SU-DHL-6 (cell line): ENCODE measurements around the gene LRIG1.

Source experiments
- H2AFZ ChIP-seq: fragments of 200-600 bp; sonication (generic); 2 replicates; pipeline ENCODE4 v1.6.1; 2014; ENCODE audit warnings: low read depth, mild to moderate bottlenecking, moderate library complexity, mixed read lengths, antibody characterized with exemption, low read length; ENCODE audit not compliant: severe bottlenecking
- H3F3A ChIP-seq: fragments of 200-600 bp; shearing (Covaris generic); 2 replicates; pipeline ENCODE4 v1.6.0; 2016; ENCODE audit warnings: antibody characterized with exemption, mild to moderate bottlenecking; ENCODE audit not compliant: insufficient read depth
- H3K27ac ChIP-seq: fragments of 200-600 bp; sonication (generic); 2 replicates; pipeline ENCODE4 v1.5.1; 2016; ENCODE audit warnings: low read depth, mild to moderate bottlenecking, low read length, moderate library complexity, mixed read lengths
- H3K27me3 ChIP-seq: fragments of 200-600 bp; sonication (generic), shearing (Covaris generic); 2 replicates; pipeline ENCODE4 v1.6.0; 2014; ENCODE audit warnings: mild to moderate bottlenecking, low read length
- H3K36me3 ChIP-seq: fragments of 200-600 bp; sonication (generic); 2 replicates; pipeline ENCODE4 v1.6.1; 2014; ENCODE audit warnings: mild to moderate bottlenecking, low read length, mixed read lengths
- H3K4me2 ChIP-seq: fragments of 300-600, 200-600 bp; shearing (Covaris generic), sonication (generic); 2 replicates; pipeline ENCODE4 v1.6.0; 2014; ENCODE audit warnings: low read length, low read depth, mild to moderate bottlenecking; ENCODE audit not compliant: poor library complexity, severe bottlenecking
- H3K4me3 ChIP-seq: fragments of 200-600 bp; sonication (generic); 2 replicates; pipeline ENCODE4 v1.5.1; 2014; ENCODE audit warnings: antibody characterized with exemption, low read length, mild to moderate bottlenecking, mixed read lengths; ENCODE audit not compliant: insufficient read depth, poor library complexity, severe bottlenecking
- H3K79me2 ChIP-seq: fragments of 200-600 bp; sonication (generic); 2 replicates; pipeline ENCODE4 v1.6.1; 2014; ENCODE audit warnings: mild to moderate bottlenecking, low read length, moderate library complexity; ENCODE audit not compliant: insufficient read depth
- H3K9ac ChIP-seq: fragments of 200-600 bp; sonication (generic); 2 replicates; pipeline ENCODE4 v1.7.0; 2014; ENCODE audit warnings: mild to moderate bottlenecking, low read length
- H3K9me2 ChIP-seq: fragments of 200-600 bp; sonication (generic); replicated peaks from 2 replicates; pipeline ENCODE4 v1.6.1; 2014; ENCODE audit warnings: low read length; ENCODE audit not compliant: insufficient read depth
- H3K9me3 ChIP-seq: fragments of 200-600 bp; sonication (generic); 2 replicates; pipeline ENCODE4 v1.6.1; 2014; ENCODE audit warnings: low read length, mixed read lengths; ENCODE audit not compliant: insufficient read depth
- H4K20me1 ChIP-seq: fragments of 200-600 bp; sonication (generic); 2 replicates; pipeline ENCODE4 v1.6.1; 2014; ENCODE audit warnings: low read depth, mild to moderate bottlenecking, antibody characterized with exemption, low read length, moderate library complexity, mixed read lengths
- EZH2phosphoT487 ChIP-seq: fragments of 200-600 bp; sonication (generic), shearing (Covaris generic); conservative IDR thresholded peaks from 2 replicates; pipeline ENCODE4 v1.6.1; 2018; ENCODE audit warnings: mild to moderate bottlenecking, antibody characterized with exemption, low read length, moderate library complexity, mixed read lengths
- TF ChIP-seq, protein P1 (sequence below): fragments of 200-600 bp; sonication (generic); IDR thresholded peaks from one replicate; pipeline ENCODE4 v1.5.1; 2017; ENCODE audit warnings: antibody characterized with exemption, mild to moderate bottlenecking, low read length, moderate library complexity; ENCODE audit not compliant: insufficient read depth, poor library complexity, severe bottlenecking

Gene LRIG1

GRCh38 chr3:66536791-66537190 lies 36.0 kb upstream of the LRIG1 start:
- Histone ChIP-seq H4K20me1 (no peaks in the 10 kb centered on the region), H3K79me2 (no peaks in the 10 kb centered on the region), H3K36me3 (no peaks in the 10 kb centered on the region), H2AFZ (no peak overlapping the region), H3K4me2 (no peak overlapping the region), H3K27me3 (no peaks in the 10 kb centered on the region), H3K27ac (no peak overlapping the region), H3K9me3 (no peaks in the 10 kb centered on the region), H3K9ac (no peak overlapping the region), H3K9me2 (no peaks in the 10 kb centered on the region), H3K4me3 (no peak overlapping the region), H3F3A (no peaks in the 10 kb centered on the region)
- no peak for TF ChIP-seq EZH2phosphoT487
- TF ChIP-seq, protein P1, sequence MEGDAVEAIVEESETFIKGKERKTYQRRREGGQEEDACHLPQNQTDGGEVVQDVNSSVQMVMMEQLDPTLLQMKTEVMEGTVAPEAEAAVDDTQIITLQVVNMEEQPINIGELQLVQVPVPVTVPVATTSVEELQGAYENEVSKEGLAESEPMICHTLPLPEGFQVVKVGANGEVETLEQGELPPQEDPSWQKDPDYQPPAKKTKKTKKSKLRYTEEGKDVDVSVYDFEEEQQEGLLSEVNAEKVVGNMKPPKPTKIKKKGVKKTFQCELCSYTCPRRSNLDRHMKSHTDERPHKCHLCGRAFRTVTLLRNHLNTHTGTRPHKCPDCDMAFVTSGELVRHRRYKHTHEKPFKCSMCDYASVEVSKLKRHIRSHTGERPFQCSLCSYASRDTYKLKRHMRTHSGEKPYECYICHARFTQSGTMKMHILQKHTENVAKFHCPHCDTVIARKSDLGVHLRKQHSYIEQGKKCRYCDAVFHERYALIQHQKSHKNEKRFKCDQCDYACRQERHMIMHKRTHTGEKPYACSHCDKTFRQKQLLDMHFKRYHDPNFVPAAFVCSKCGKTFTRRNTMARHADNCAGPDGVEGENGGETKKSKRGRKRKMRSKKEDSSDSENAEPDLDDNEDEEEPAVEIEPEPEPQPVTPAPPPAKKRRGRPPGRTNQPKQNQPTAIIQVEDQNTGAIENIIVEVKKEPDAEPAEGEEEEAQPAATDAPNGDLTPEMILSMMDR = no peak

GRCh38 chr3:66534304-66534845 lies 33.6 kb upstream of the LRIG1 start:
- no peak for TF ChIP-seq EZH2phosphoT487
- TF ChIP-seq, protein P1 = no peak
- Histone ChIP-seq H3K4me3 (no peak overlapping the region), H4K20me1 (no peaks in the 10 kb centered on the region), H3K9me2 (no peaks in the 10 kb centered on the region), H2AFZ (no peak overlapping the region), H3K9ac (no peak overlapping the region), H3F3A (no peaks in the 10 kb centered on the region), H3K27ac (no peak overlapping the region), H3K27me3 (no peaks in the 10 kb centered on the region), H3K79me2 (no peaks in the 10 kb centered on the region), H3K36me3 (no peaks in the 10 kb centered on the region), H3K4me2 (no peak overlapping the region), H3K9me3 (no peaks in the 10 kb centered on the region)

- no peaks in the 10 kb centered on the region for H4K20me1 ChIP-seq
- H3K79me2 ChIP-seq = no peaks in the 10 kb centered on the region
- no peak overlapping the region for H3K9ac ChIP-seq
- H2AFZ ChIP-seq = no peak overlapping the region
- no peaks in the 10 kb centered on the region for H3K27me3 ChIP-seq
- H3K4me3 ChIP-seq = no peak overlapping the region
- H3K27ac ChIP-seq = no peak overlapping the region
- H3K9me3 ChIP-seq = no peaks in the 10 kb centered on the region
- no peaks in the 10 kb centered on the region for H3K9me2 ChIP-seq
- no peaks in the 10 kb centered on the region for H3K36me3 ChIP-seq
- no peak overlapping the region for H3K4me2 ChIP-seq
- TF ChIP-seq EZH2phosphoT487 = no peak
- TF ChIP-seq, protein P1 = no peak
- H3F3A ChIP-seq = no peaks in the 10 kb centered on the region
Observed at GRCh38 chr3:66532613-66533012, 31.8 kb upstream of the LRIG1 start.
